ENCODE data around the gene PHOSPHO1.

The PHOSPHO1 gene

GRCh38 chr17:49241040-49241439, 10.5 kb upstream of the PHOSPHO1 start:
- ChIA-PET POLR2A (no interaction called here), CTCF (interaction anchor here (0.7 to 4.5 kb wide), 4 partner anchors 12 to 316 kb away, joined by 3 to 33 read pairs (median 5); no protein-coding TSS in a partner anchor)
- Histone ChIP-seq H3K9me3 (ENCODE audit: control insufficient read depth, insufficient read depth, low read depth, low read length) (no peaks in the 10 kb centered on the region), H3K4me1 (ENCODE audit: control insufficient read depth, insufficient read depth, low read length) (no peaks in the 10 kb centered on the region), H3K27ac (ENCODE audit: extremely low read depth, low read depth, low read length) (no peak overlapping the region), H3K36me3 (ENCODE audit: control insufficient read depth in 2 of 2, insufficient read depth in 1 of 2, low read length in 2 of 2) (no peaks in the 10 kb centered on the region), H3K4me3 (ENCODE audit: low read depth, low read length) (no peak overlapping the region)
- TF ChIP-seq OVOL3 (tag by site-specific recombination; IDR thresholded peaks at IDR 0.05) = no peak
- TF ChIP-seq ZNF548 (tag by site-specific recombination; IDR thresholded peaks at IDR 0.05) = no peak
- no peak for TF ChIP-seq ZNF626 (tag by site-specific recombination; IDR thresholded peaks at IDR 0.05)
- no peak for TF ChIP-seq AEBP2 (tag by site-specific recombination; IDR thresholded peaks at IDR 0.05; ENCODE audit: borderline replicate concordance)
- TF ChIP-seq ZNF148 (tag by site-specific recombination; IDR thresholded peaks at IDR 0.05; ENCODE audit: borderline replicate concordance) = no peak
- no peak for TF ChIP-seq ZXDB (tag by site-specific recombination; IDR thresholded peaks at IDR 0.05)
- TF ChIP-seq ZNF16 (tag by site-specific recombination; IDR thresholded peaks at IDR 0.05; ENCODE audit: low read depth) = no peak
- TF ChIP-seq, protein P1, sequence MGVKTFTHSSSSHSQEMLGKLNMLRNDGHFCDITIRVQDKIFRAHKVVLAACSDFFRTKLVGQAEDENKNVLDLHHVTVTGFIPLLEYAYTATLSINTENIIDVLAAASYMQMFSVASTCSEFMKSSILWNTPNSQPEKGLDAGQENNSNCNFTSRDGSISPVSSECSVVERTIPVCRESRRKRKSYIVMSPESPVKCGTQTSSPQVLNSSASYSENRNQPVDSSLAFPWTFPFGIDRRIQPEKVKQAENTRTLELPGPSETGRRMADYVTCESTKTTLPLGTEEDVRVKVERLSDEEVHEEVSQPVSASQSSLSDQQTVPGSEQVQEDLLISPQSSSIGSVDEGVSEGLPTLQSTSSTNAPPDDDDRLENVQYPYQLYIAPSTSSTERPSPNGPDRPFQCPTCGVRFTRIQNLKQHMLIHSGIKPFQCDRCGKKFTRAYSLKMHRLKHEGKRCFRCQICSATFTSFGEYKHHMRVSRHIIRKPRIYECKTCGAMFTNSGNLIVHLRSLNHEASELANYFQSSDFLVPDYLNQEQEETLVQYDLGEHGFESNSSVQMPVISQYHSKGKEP (tag by site-specific recombination; IDR thresholded peaks at IDR 0.05) = no peak
- no peak for TF ChIP-seq ZNF660 (tag by site-specific recombination; IDR thresholded peaks at IDR 0.05)
- no peak for TF ChIP-seq ZNF561 (tag by site-specific recombination; IDR thresholded peaks at IDR 0.05; ENCODE audit: borderline replicate concordance)
- TF ChIP-seq ZNF585B (tag by site-specific recombination; IDR thresholded peaks at IDR 0.05) = no peak
- TF ChIP-seq, protein P2, sequence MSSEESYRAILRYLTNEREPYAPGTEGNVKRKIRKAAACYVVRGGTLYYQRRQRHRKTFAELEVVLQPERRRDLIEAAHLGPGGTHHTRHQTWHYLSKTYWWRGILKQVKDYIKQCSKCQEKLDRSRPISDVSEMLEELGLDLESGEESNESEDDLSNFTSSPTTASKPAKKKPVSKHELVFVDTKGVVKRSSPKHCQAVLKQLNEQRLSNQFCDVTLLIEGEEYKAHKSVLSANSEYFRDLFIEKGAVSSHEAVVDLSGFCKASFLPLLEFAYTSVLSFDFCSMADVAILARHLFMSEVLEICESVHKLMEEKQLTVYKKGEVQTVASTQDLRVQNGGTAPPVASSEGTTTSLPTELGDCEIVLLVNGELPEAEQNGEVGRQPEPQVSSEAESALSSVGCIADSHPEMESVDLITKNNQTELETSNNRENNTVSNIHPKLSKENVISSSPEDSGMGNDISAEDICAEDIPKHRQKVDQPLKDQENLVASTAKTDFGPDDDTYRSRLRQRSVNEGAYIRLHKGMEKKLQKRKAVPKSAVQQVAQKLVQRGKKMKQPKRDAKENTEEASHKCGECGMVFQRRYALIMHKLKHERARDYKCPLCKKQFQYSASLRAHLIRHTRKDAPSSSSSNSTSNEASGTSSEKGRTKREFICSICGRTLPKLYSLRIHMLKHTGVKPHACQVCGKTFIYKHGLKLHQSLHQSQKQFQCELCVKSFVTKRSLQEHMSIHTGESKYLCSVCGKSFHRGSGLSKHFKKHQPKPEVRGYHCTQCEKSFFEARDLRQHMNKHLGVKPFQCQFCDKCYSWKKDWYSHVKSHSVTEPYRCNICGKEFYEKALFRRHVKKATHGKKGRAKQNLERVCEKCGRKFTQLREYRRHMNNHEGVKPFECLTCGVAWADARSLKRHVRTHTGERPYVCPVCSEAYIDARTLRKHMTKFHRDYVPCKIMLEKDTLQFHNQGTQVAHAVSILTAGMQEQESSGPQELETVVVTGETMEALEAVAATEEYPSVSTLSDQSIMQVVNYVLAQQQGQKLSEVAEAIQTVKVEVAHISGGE (tag by site-specific recombination; conservative IDR thresholded peaks at IDR 0.05; ENCODE audit: low read depth) = no peak
- no peak for TF ChIP-seq ZNF266 (tag by site-specific recombination; IDR thresholded peaks at IDR 0.05; ENCODE audit: low read depth)
- no peak for TF ChIP-seq ZNF416 (tag by site-specific recombination; IDR thresholded peaks at IDR 0.05)

DNA sequence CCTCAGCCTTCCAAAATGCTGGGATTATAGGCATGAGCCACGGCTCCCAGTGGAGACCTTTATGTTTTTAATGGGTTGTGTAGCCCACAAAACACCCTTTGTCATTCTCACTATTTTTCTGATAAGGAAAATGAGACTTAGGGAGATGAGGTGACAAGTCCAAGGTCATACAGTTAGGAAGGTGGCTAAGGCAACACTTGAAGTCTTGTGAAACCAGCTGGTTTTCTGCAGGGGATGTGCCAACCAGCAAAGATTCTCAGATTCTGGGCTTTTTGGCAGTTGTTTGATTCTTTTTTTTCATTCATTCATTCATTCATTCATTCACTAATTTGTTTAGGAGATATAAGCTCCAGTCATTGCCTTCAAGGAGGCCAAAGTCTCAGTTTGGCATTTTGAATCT, 10.0 kb upstream of the PHOSPHO1 start:
- Histone ChIP-seq H3K9me3 (ENCODE audit: control insufficient read depth, insufficient read depth, low read depth, low read length) (no peaks in the 10 kb centered on the region), H3K27ac (ENCODE audit: extremely low read depth, low read depth, low read length) (no peak overlapping the region), H3K4me3 (ENCODE audit: low read depth, low read length) (no peak overlapping the region), H3K36me3 (ENCODE audit: control insufficient read depth in 2 of 2, insufficient read depth in 1 of 2, low read length in 2 of 2) (no peaks in the 10 kb centered on the region), H3K4me1 (ENCODE audit: control insufficient read depth, insufficient read depth, low read length) (no peaks in the 10 kb centered on the region)
- ChIA-PET CTCF (interaction anchor here (0.7 to 4.5 kb wide), 5 partner anchors 13 to 316 kb away, joined by 3 to 33 read pairs (median 5); no protein-coding TSS in a partner anchor), POLR2A (no interaction called here)
- TF ChIP-seq, protein P3, sequence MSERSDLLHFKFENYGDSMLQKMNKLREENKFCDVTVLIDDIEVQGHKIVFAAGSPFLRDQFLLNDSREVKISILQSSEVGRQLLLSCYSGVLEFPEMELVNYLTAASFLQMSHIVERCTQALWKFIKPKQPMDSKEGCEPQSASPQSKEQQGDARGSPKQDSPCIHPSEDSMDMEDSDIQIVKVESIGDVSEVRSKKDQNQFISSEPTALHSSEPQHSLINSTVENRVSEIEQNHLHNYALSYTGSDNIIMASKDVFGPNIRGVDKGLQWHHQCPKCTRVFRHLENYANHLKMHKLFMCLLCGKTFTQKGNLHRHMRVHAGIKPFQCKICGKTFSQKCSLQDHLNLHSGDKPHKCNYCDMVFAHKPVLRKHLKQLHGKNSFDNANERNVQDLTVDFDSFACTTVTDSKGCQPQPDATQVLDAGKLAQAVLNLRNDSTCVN (tag by site-specific recombination; optimal IDR thresholded peaks at IDR 0.05) = no peak
- TF ChIP-seq HOXD13 (CRISPR knock-in tag; IDR thresholded peaks at IDR 0.05; ENCODE audit: borderline replicate concordance) (no peak), ZNF76 (tag by site-specific recombination; IDR thresholded peaks at IDR 0.05; ENCODE audit: borderline replicate concordance, low read depth) (no peak), ZNF155 (tag by site-specific recombination; IDR thresholded peaks at IDR 0.05) (no peak), HIC1 (tag by site-specific recombination; IDR thresholded peaks at IDR 0.05) (no peak)

Data from HEK293 (cell line).